Cardiac fibroblast (primary cell): ENCODE measurements around the gene SBK1.

Experiments used
- DNase-seq, 2 donors: peaks; one replicate each; pipeline versions ENCODE4 v3.0.0 to v3.0.0-alpha.2; 2010; ENCODE audit warnings: low read depth in 2 of 2
- H3K4me3 ChIP-seq, 2 donors: replicated peaks in 1 of 2; 1 replicate in 1 of 2; 2 replicates in 1 of 2; pipeline ENCODE4 v1.5.1; 2011; ENCODE audit warnings: low read depth in 2 of 2, low read length in 2 of 2, mild to moderate bottlenecking in 2 of 2, moderate library complexity in 1 of 2
- TF ChIP-seq, protein P1 (sequence below): IDR thresholded peaks from one replicate; pipeline ENCODE4 v1.5.1; 2011; ENCODE audit warnings: low read depth, mild to moderate bottlenecking, low read length, inconsistent platforms

SBK1 gene

DNA sequence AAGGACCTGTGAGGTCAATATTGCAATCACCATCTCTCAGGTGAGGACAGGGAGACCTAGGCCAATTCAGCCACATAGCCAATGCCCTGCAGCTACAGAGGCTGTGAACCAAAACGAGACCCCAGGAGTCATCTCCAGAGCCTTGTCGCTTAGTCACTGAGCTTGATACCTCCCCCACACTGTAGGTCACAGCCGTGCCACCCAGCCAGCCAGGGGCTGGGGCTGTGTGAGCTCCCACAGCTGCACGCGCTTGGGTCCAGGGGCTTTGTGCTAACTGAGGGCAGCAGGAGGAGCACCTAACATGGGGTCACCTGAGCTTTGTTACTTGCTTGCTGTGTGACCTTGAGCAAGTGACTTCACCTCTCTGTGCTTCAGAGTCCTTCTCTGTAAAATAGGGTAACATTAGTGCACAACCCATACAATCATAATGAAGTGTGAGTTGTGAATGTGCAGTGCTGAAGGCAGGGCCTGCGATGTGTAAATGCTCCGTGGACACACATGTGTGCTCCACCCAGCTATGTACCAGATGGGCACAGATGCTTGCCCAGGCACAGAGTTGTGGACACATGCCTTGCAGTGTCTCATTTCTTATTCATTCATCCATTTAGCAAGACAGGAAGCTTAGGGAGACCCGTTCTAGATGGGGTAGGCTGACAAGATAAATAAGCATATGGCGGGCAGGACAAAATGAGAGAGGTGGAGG, 25.9 kb downstream of the SBK1 start:
- TF ChIP-seq, protein P1, sequence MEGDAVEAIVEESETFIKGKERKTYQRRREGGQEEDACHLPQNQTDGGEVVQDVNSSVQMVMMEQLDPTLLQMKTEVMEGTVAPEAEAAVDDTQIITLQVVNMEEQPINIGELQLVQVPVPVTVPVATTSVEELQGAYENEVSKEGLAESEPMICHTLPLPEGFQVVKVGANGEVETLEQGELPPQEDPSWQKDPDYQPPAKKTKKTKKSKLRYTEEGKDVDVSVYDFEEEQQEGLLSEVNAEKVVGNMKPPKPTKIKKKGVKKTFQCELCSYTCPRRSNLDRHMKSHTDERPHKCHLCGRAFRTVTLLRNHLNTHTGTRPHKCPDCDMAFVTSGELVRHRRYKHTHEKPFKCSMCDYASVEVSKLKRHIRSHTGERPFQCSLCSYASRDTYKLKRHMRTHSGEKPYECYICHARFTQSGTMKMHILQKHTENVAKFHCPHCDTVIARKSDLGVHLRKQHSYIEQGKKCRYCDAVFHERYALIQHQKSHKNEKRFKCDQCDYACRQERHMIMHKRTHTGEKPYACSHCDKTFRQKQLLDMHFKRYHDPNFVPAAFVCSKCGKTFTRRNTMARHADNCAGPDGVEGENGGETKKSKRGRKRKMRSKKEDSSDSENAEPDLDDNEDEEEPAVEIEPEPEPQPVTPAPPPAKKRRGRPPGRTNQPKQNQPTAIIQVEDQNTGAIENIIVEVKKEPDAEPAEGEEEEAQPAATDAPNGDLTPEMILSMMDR = no peak
- no peak for DNase-seq

DNA sequence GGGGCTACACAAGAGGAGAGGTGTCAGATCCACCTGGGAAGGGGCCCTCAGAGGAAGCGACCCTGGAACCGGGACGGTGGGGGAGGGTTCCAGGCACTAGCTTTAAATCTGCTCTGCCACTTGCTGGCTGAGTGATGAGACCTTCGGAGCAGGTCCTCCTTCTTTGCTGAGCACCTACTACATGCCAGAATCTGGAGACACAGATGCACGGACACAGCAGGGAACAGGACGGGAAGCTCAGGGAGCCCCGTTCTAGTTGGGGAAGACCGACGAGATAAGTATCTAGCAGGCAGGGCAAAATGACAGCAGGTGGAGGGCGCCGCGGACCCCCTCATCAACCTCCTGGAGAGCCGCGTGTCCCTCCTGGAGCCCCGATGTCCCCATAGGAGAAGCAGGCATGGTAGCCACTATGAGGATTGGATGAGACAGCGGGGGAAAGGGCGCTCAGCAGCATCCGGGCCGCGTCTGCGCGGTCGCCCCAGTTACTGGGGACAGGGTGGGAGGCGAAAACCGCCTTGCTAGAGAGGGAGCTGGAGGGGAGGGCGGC, 27.2 kb downstream of the SBK1 start:
- TF ChIP-seq, protein P1 = no peak

More for the DNA sequence above, 25.9 kb downstream of the SBK1 start:
- no peak overlapping the region for H3K4me3 ChIP-seq

DNA sequence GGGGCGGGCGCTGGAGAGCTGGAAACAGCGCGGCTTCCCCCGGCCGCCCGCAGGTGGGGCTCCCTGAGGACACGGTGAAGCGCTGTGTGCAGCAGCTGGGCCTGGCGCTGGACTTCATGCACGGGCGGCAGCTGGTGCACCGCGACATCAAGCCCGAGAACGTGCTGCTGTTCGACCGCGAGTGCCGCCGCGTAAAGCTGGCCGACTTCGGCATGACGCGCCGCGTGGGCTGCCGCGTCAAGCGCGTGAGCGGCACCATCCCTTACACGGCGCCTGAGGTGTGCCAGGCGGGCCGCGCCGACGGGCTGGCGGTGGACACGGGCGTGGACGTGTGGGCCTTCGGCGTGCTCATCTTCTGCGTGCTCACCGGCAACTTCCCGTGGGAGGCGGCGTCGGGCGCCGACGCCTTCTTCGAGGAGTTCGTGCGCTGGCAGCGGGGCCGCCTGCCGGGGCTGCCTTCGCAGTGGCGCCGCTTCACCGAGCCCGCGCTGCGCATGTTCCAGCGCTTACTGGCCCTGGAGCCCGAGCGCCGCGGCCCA, 27.8 kb downstream of the SBK1 start:
- DNase-seq = no peak
- TF ChIP-seq, protein P1 = no peak
- no peak overlapping the region for H3K4me3 ChIP-seq

More for the DNA sequence above, 27.2 kb downstream of the SBK1 start:
- no peak overlapping the region for H3K4me3 ChIP-seq
- no peak for DNase-seq

DNA sequence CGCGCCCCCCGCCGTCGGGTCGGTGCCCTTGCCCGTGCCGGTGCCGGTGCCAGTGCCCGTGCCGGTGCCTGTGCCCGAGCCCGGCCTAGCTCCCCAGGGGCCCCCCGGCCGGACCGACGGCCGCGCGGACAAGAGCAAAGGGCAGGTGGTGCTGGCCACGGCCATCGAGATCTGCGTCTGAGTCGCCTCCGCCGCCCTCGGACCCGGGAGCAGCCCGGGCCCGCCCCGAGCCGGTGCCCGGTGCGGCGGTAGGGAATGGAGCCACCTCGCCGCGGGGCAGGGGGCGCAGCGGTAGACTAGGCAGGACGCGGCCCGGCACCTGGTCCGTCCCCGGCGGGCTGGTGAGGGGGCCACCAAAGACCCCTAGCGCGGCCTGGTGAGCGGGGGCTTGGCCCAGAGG, 28.4 kb downstream of the SBK1 start:
- no peak overlapping the region for H3K4me3 ChIP-seq
- no peak for DNase-seq
- TF ChIP-seq, protein P1 = no peak

DNA sequence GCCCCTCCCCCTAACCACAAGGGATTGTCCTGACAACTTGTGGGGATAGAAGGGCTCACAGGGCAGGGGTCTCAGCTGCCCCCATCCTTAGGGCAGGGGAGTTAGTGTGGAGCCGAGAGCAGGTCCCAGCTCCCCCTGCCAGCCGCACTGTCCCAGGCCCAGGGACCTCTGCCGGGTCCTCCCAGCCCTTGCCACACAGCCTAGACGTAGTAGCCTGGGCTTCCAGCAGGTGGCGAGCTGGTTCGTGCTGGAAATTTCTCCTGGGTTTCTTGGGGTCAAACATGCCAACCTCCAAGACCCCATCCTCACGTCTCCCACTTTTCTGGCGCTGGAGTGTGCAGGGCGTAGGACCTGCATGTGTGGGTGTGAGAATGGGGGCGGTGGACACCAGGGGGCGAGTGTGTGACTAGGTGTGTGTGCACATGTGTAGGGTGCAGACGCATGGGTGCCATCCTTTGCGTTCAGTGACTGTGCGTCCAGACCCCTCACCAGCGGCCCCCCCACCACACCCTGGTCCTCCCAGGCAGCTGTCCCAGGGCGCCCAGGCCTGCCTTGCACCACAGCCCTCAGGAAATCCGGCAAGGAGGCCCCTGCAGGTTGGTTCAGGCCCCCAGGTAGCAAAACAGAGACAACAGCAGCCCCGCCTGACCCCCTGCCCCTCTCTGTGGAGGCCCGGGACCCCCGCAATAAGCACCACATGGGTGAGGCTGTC, 29.5 kb downstream of the SBK1 start:
- H3K4me3 ChIP-seq = no peak overlapping the region
- peak; percentile 31 to 43 for DNase-seq
- TF ChIP-seq, protein P1 = peak; percentile 87

DNA sequence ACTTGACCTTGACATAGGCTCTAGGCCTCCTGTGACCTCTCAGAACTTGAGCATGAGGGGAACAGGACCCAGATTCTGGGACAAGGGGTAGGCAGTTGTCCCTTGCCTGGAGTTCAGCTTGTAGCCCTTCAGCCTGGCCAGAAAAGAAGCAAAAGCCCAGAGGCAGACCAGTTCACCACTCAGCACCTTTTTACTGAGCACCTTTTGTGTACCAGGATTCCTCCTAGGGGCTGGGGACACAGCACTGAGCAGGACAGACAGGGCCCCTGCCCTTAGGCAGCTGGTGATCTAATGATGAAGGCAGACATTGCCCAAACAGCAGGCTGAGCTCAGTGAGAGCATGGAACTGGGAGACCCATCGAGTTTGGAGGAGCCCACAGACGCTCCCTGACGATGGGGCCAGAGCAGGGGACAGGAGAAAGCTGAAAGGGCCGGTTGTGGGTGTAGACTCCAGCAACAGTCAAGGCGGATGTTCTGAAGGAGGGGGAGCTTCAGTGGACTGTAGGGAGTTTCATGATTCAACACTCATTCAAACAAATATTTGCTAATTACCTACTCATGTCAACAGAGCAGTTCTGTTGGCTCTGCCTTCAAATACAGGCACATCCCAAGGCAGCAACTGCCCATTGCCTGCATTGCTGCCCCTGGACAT, 32.0 kb downstream of the SBK1 start:
- no peak overlapping the region for H3K4me3 ChIP-seq

More for the DNA sequence above, 32.0 kb downstream of the SBK1 start:
- DNase-seq = no peak
- TF ChIP-seq, protein P1 = no peak
